Measurements from ENCODE around the gene NF1.

The NF1 gene

DNA sequence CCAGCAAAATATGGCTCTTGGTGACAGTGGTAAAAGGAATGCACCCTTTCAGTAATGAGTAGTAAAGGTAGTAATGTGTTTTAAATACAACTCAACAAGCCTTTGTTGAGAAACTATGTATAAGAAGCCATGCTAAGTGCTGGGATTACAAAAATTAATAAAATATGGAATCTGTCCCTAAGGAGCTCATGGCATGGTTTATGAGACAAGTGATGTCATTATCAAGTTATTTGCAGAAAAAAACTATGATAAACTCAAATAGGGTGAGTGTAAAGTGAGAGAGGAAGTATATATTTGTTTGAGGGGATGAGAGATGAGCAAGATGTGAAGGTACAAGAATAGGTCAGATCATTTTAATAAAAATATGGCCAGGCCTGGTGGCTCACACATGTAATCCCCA lies 76.9 kb downstream of the NF1 start:
- Histone ChIP-seq H2AK5ac (ENCODE audit: low read depth, low read length) (no peak overlapping the region), H3K27me3 (ENCODE audit: control insufficient read depth in 3 of 3, insufficient read depth in 3 of 3, low read depth in 1 of 3, low read length in 3 of 3) (no peaks in the 10 kb centered on the region), H3K23ac (ENCODE audit: low read depth, low read length, poor library complexity) (no peak overlapping the region), H3K18ac (ENCODE audit: low read length) (no peak overlapping the region), H3K9ac (ENCODE audit: low read depth, low read length, poor library complexity) (no peak overlapping the region), H2BK12ac (ENCODE audit: low read length) (no peak overlapping the region), H3K4me1 (ENCODE audit: control insufficient read depth in 2 of 2, insufficient read depth in 1 of 2, low read depth in 1 of 2, low read length in 2 of 2) (no peaks in the 10 kb centered on the region), H4K91ac (ENCODE audit: low read depth, low read length, poor library complexity) (no peak overlapping the region), H2AFZ (ENCODE audit: low read length) (no peak overlapping the region), H2BK15ac (ENCODE audit: low read length) (no peak overlapping the region), H3K4me3 (ENCODE audit: low read length in 2 of 2) (no peak overlapping the region), H4K8ac (ENCODE audit: low read depth, low read length) (no peak overlapping the region), H3K4me2 (ENCODE audit: insufficient read depth, low read length, poor library complexity, severe bottlenecking) (no peak overlapping the region), H3K9me3 (replicated peaks in 1 of 2; ENCODE audit: control insufficient read depth in 2 of 2, insufficient read depth in 1 of 2, low read depth in 1 of 2, low read length in 2 of 2) (no peaks in the 10 kb centered on the region), H2BK5ac (ENCODE audit: low read length) (no peak overlapping the region), H3K4ac (ENCODE audit: low read length) (no peak overlapping the region), H3K36me3 (replicated peaks in 1 of 2; ENCODE audit: control insufficient read depth in 2 of 2, insufficient read depth in 2 of 2, low read length in 2 of 2) (peaks cover 0 to 39% of the 10 kb centered on the region in 2 donors), H2BK120ac (ENCODE audit: low read depth, low read length) (no peak overlapping the region), H3K79me1 (ENCODE audit: low read depth, low read length) (no peaks in the 10 kb centered on the region), H3K27ac (replicated peaks; ENCODE audit: low read length) (no peak overlapping the region), H3K14ac (ENCODE audit: low read length) (no peak overlapping the region)
- DNase-seq (ENCODE audit: low spot score), result no peak

DNA sequence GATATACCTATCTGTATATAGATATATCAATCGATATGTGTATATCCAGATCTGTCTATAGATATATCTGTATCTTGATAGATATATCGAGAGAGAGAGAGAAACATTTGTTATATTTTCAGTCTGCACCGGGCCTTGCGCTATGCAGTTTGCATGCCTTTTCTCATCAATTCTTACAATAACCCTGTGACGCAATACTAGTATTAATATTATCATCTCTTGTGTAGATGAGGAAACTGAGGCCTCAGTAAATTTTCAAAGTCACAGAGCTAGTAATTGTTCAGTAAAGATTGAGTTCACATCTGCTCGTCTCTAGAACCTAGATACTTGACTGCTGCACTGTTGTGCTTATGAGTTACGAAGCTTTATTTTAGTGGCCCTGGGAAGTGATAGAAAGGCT lies 77.6 kb downstream of the NF1 start:
- no CpG with 5 or more reads among the region's 7 CpGs for WGBS, 2 donors (ENCODE audit: extremely low coverage in 2 of 2, insufficient read length in 2 of 2, insufficient replicate concordance in 1 of 2)

DNA sequence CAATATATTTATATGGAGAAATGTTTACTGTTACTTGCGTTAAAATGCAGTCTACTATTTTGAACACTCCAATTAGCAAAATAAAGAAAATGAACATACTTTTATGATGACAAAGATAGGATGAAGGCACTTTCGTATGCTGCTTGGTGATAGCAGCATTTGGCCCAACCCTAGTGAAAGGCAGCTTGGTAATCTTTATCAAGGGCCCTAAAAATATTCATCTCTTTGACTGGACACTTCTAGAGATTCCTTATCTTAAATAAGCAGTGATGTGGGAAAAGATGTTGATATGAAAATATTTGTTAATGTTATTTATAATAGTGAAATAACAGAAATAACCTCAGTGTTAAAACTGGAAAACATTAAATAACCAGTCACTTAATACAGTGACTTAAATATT lies 79.4 kb downstream of the NF1 start:
- H2AFZ ChIP-seq (ENCODE audit: low read length), result no peak overlapping the region
- no peak overlapping the region for H4K8ac ChIP-seq (ENCODE audit: low read depth, low read length)
- H3K27ac ChIP-seq (replicated peaks; ENCODE audit: low read length), result no peak overlapping the region
- no peak for DNase-seq (ENCODE audit: low spot score)
- WGBS, 2 donors (ENCODE audit: extremely low coverage in 2 of 2, insufficient read length in 2 of 2, insufficient replicate concordance in 1 of 2), result no CpG with 5 or more reads among the region's 2 CpGs
- no peak overlapping the region for H4K91ac ChIP-seq (ENCODE audit: low read depth, low read length, poor library complexity)
- H3K4me3 ChIP-seq (ENCODE audit: low read length in 2 of 2), result no peak overlapping the region
- H3K23ac ChIP-seq (ENCODE audit: low read depth, low read length, poor library complexity), result no peak overlapping the region
- no peaks in the 10 kb centered on the region for H3K4me1 ChIP-seq (ENCODE audit: control insufficient read depth in 2 of 2, insufficient read depth in 1 of 2, low read depth in 1 of 2, low read length in 2 of 2)
- no peak overlapping the region for H2BK5ac ChIP-seq (ENCODE audit: low read length)
- no peak overlapping the region for H2BK12ac ChIP-seq (ENCODE audit: low read length)
- no peaks in the 10 kb centered on the region for H3K9me3 ChIP-seq (replicated peaks in 1 of 2; ENCODE audit: control insufficient read depth in 2 of 2, insufficient read depth in 1 of 2, low read depth in 1 of 2, low read length in 2 of 2)
- H3K79me1 ChIP-seq (ENCODE audit: low read depth, low read length), result no peaks in the 10 kb centered on the region
- H3K4ac ChIP-seq (ENCODE audit: low read length), result no peak overlapping the region
- H3K18ac ChIP-seq (ENCODE audit: low read length), result no peak overlapping the region
- no peak overlapping the region for H3K4me2 ChIP-seq (ENCODE audit: insufficient read depth, low read length, poor library complexity, severe bottlenecking)
- H3K14ac ChIP-seq (ENCODE audit: low read length), result no peak overlapping the region
- H2BK15ac ChIP-seq (ENCODE audit: low read length), result no peak overlapping the region
- H3K36me3 ChIP-seq (replicated peaks in 1 of 2; ENCODE audit: control insufficient read depth in 2 of 2, insufficient read depth in 2 of 2, low read length in 2 of 2), result peaks cover 0 to 21% of the 10 kb centered on the region in 2 donors
- H2BK120ac ChIP-seq (ENCODE audit: low read depth, low read length), result no peak overlapping the region
- H3K9ac ChIP-seq (ENCODE audit: low read depth, low read length, poor library complexity), result no peak overlapping the region
- H2AK5ac ChIP-seq (ENCODE audit: low read depth, low read length), result no peak overlapping the region
- no peaks in the 10 kb centered on the region for H3K27me3 ChIP-seq (ENCODE audit: control insufficient read depth in 3 of 3, insufficient read depth in 3 of 3, low read depth in 1 of 3, low read length in 3 of 3)

More for the DNA sequence above, 77.6 kb downstream of the NF1 start:
- H3K4ac ChIP-seq (ENCODE audit: low read length), result no peak overlapping the region
- no peak overlapping the region for H3K4me3 ChIP-seq (ENCODE audit: low read length in 2 of 2)
- H3K14ac ChIP-seq (ENCODE audit: low read length), result no peak overlapping the region
- no peaks in the 10 kb centered on the region for H3K9me3 ChIP-seq (replicated peaks in 1 of 2; ENCODE audit: control insufficient read depth in 2 of 2, insufficient read depth in 1 of 2, low read depth in 1 of 2, low read length in 2 of 2)
- H3K9ac ChIP-seq (ENCODE audit: low read depth, low read length, poor library complexity), result no peak overlapping the region
- no peaks in the 10 kb centered on the region for H3K4me1 ChIP-seq (ENCODE audit: control insufficient read depth in 2 of 2, insufficient read depth in 1 of 2, low read depth in 1 of 2, low read length in 2 of 2)
- H2BK5ac ChIP-seq (ENCODE audit: low read length), result no peak overlapping the region
- no peaks in the 10 kb centered on the region for H3K79me1 ChIP-seq (ENCODE audit: low read depth, low read length)
- no peak overlapping the region for H2BK120ac ChIP-seq (ENCODE audit: low read depth, low read length)
- H2BK15ac ChIP-seq (ENCODE audit: low read length), result no peak overlapping the region
- H3K27me3 ChIP-seq (ENCODE audit: control insufficient read depth in 3 of 3, insufficient read depth in 3 of 3, low read depth in 1 of 3, low read length in 3 of 3), result no peaks in the 10 kb centered on the region
- H3K36me3 ChIP-seq (replicated peaks in 1 of 2; ENCODE audit: control insufficient read depth in 2 of 2, insufficient read depth in 2 of 2, low read length in 2 of 2), result peaks cover 0 to 38% of the 10 kb centered on the region in 2 donors
- H2AFZ ChIP-seq (ENCODE audit: low read length), result no peak overlapping the region
- no peak overlapping the region for H3K23ac ChIP-seq (ENCODE audit: low read depth, low read length, poor library complexity)
- H3K27ac ChIP-seq (replicated peaks; ENCODE audit: low read length), result no peak overlapping the region
- H2AK5ac ChIP-seq (ENCODE audit: low read depth, low read length), result no peak overlapping the region
- no peak overlapping the region for H2BK12ac ChIP-seq (ENCODE audit: low read length)
- H4K91ac ChIP-seq (ENCODE audit: low read depth, low read length, poor library complexity), result no peak overlapping the region
- H3K4me2 ChIP-seq (ENCODE audit: insufficient read depth, low read length, poor library complexity, severe bottlenecking), result no peak overlapping the region
- DNase-seq (ENCODE audit: low spot score), result no peak
- H4K8ac ChIP-seq (ENCODE audit: low read depth, low read length), result no peak overlapping the region
- no peak overlapping the region for H3K18ac ChIP-seq (ENCODE audit: low read length)

DNA sequence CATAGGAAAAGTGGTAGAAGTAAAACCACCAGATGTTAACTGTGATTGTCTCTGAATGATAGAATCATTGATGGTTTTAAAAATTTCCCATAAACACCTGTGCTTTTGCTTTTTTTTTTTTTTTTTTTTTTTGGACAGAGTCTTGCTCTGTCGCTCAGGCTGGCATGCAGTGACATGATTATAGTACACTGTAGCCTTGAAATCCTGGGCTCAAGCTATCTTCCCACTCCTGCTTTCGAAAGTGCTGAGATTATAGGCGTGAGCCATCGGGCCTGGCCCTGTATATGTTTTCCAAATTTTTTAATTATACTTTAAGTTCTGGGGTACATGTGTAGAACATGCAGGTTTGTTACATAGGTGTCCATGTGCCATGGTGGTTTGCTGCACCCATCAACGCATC lies 80.5 kb downstream of the NF1 start:
- no peak overlapping the region for H2BK12ac ChIP-seq (ENCODE audit: low read length)
- H3K9me3 ChIP-seq (replicated peaks in 1 of 2; ENCODE audit: control insufficient read depth in 2 of 2, insufficient read depth in 1 of 2, low read depth in 1 of 2, low read length in 2 of 2), result no peaks in the 10 kb centered on the region
- no CpG with 5 or more reads among the region's 5 CpGs for WGBS, 2 donors (ENCODE audit: extremely low coverage in 2 of 2, insufficient read length in 2 of 2, insufficient replicate concordance in 1 of 2)
- peaks cover 0 to 17% of the 10 kb centered on the region in 2 donors for H3K36me3 ChIP-seq (replicated peaks in 1 of 2; ENCODE audit: control insufficient read depth in 2 of 2, insufficient read depth in 2 of 2, low read length in 2 of 2)
- H2AK5ac ChIP-seq (ENCODE audit: low read depth, low read length), result no peak overlapping the region
- no peak for DNase-seq (ENCODE audit: low spot score)
- H2BK120ac ChIP-seq (ENCODE audit: low read depth, low read length), result no peak overlapping the region
- H3K27me3 ChIP-seq (ENCODE audit: control insufficient read depth in 3 of 3, insufficient read depth in 3 of 3, low read depth in 1 of 3, low read length in 3 of 3), result no peaks in the 10 kb centered on the region
- H2BK15ac ChIP-seq (ENCODE audit: low read length), result no peak overlapping the region
- no peaks in the 10 kb centered on the region for H3K4me1 ChIP-seq (ENCODE audit: control insufficient read depth in 2 of 2, insufficient read depth in 1 of 2, low read depth in 1 of 2, low read length in 2 of 2)
- no peaks in the 10 kb centered on the region for H3K79me1 ChIP-seq (ENCODE audit: low read depth, low read length)
- H3K4me2 ChIP-seq (ENCODE audit: insufficient read depth, low read length, poor library complexity, severe bottlenecking), result no peak overlapping the region
- H3K9ac ChIP-seq (ENCODE audit: low read depth, low read length, poor library complexity), result no peak overlapping the region
- no peak overlapping the region for H2BK5ac ChIP-seq (ENCODE audit: low read length)
- H3K4me3 ChIP-seq (ENCODE audit: low read length in 2 of 2), result no peak overlapping the region
- no peak overlapping the region for H3K23ac ChIP-seq (ENCODE audit: low read depth, low read length, poor library complexity)
- H2AFZ ChIP-seq (ENCODE audit: low read length), result no peak overlapping the region
- H3K18ac ChIP-seq (ENCODE audit: low read length), result no peak overlapping the region
- H3K14ac ChIP-seq (ENCODE audit: low read length), result no peak overlapping the region
- H3K4ac ChIP-seq (ENCODE audit: low read length), result no peak overlapping the region
- H4K91ac ChIP-seq (ENCODE audit: low read depth, low read length, poor library complexity), result no peak overlapping the region
- H4K8ac ChIP-seq (ENCODE audit: low read depth, low read length), result no peak overlapping the region
- H3K27ac ChIP-seq (replicated peaks; ENCODE audit: low read length), result no peak overlapping the region
